HEK293 (cell line): ENCODE results near the gene BPIFA1.

Source experiments
- CTCF ChIA-PET: fragments of 350-600 bp; formaldehyde crosslinking; extraction: SDS; loops from one replicate; lab custom pipeline; 2021; ENCODE audit warnings: antibody characterized with exemption; lab: Yijun Ruan, JAX
- POLR2A ChIA-PET: fragments of 300-600 bp; formaldehyde crosslinking; extraction: SDS; loops from one replicate; lab custom pipeline; 2020; ENCODE audit warnings: antibody characterized with exemption, inconsistent platforms; lab: Yijun Ruan, JAX
- H3K27ac ChIP-seq: fragments of 200-500 bp; sonication (Bioruptor generic); 2 replicates; pipeline ENCODE4 v1.5.1; 2014; ENCODE audit warnings: low read depth, low read length, control low read depth, inconsistent platforms; ENCODE audit errors: extremely low read depth
- H3K36me3 ChIP-seq, 2 experiments: fragments of 200-500 bp in 1 of 2; sonication (Bioruptor generic) in 1 of 2; 1 replicate in 1 of 2; 2 replicates in 1 of 2; pipeline ENCODE4 v1.5.1; 2014 to 2017; ENCODE audit warnings: inconsistent platforms in 2 of 2, low read length in 2 of 2; ENCODE audit not compliant: control insufficient read depth in 2 of 2, insufficient read depth in 1 of 2
- H3K4me1 ChIP-seq: fragments of 200-500 bp; sonication (Bioruptor generic); 2 replicates; pipeline ENCODE4 v1.5.1; 2014; ENCODE audit warnings: mild to moderate bottlenecking, low read length, inconsistent platforms; ENCODE audit not compliant: control insufficient read depth, insufficient read depth
- H3K4me3 ChIP-seq: 2 replicates; pipeline ENCODE4 v1.5.1; 2011; ENCODE audit warnings: low read depth, mild to moderate bottlenecking, control low read depth, low read length, moderate library complexity
- H3K9me3 ChIP-seq: fragments of 200-500 bp; sonication (Bioruptor generic); 2 replicates; pipeline ENCODE4 v1.5.1; 2014; ENCODE audit warnings: low read depth, low read length, inconsistent platforms; ENCODE audit not compliant: control insufficient read depth, insufficient read depth
- GLIS2 ChIP-seq: fragments of 450-650 bp; formaldehyde crosslinking; IDR thresholded peaks from 2 replicates; pipeline ENCODE4 v1.5.1; 2016; ENCODE audit warnings: missing biosample characterization, missing genetic modification characterization
- KLF9 ChIP-seq: fragments of 450-650 bp; formaldehyde crosslinking; IDR thresholded peaks from 2 replicates; pipeline ENCODE4 v1.5.1; 2016; ENCODE audit warnings: missing biosample characterization, missing genetic modification characterization, low read depth
- SCRT2 ChIP-seq: fragments of 450-650 bp; formaldehyde crosslinking; IDR thresholded peaks from 2 replicates; pipeline ENCODE4 v1.5.1; 2016; ENCODE audit warnings: missing biosample characterization, missing genetic modification characterization
- ZBTB20 ChIP-seq: fragments of 450-650 bp; formaldehyde crosslinking; IDR thresholded peaks from 2 replicates; pipeline ENCODE4 v1.5.1; 2016; ENCODE audit warnings: missing biosample characterization, missing genetic modification characterization
- ZEB2 ChIP-seq: fragments of 450-650 bp; formaldehyde crosslinking; IDR thresholded peaks from 2 replicates; pipeline ENCODE4 v1.5.1; 2016; ENCODE audit warnings: missing biosample characterization, missing genetic modification characterization
- ZNF133 ChIP-seq: fragments of 450-650 bp; formaldehyde crosslinking; IDR thresholded peaks from 2 replicates; pipeline ENCODE4 v1.5.1; 2016; ENCODE audit warnings: missing biosample characterization, missing genetic modification characterization
- ZNF19 ChIP-seq: fragments of 450-650 bp; formaldehyde crosslinking; IDR thresholded peaks from 2 replicates; pipeline ENCODE4; 2016; ENCODE audit warnings: missing biosample characterization, missing genetic modification characterization, low read depth
- ZNF239 ChIP-seq: fragments of 450-650 bp; formaldehyde crosslinking; IDR thresholded peaks from 2 replicates; pipeline ENCODE4 v1.5.1; 2016; ENCODE audit warnings: missing biosample characterization, missing genetic modification characterization
- ZNF335 ChIP-seq: fragments of 450-650 bp; formaldehyde crosslinking; conservative IDR thresholded peaks from 2 replicates; pipeline ENCODE4 v1.5.1; 2016; ENCODE audit warnings: missing biosample characterization, missing genetic modification characterization
- ZNF501 ChIP-seq: fragments of 450-650 bp; formaldehyde crosslinking; IDR thresholded peaks from 2 replicates; pipeline ENCODE4 v1.5.1; 2016; ENCODE audit warnings: missing biosample characterization, missing genetic modification characterization
- ZNF558 ChIP-seq: fragments of 450-650 bp; formaldehyde crosslinking; IDR thresholded peaks from 2 replicates; pipeline ENCODE4 v1.5.1; 2016; ENCODE audit warnings: missing biosample characterization, missing genetic modification characterization
- ZNF677 ChIP-seq: fragments of 450-650 bp; IDR thresholded peaks from 2 replicates; pipeline ENCODE4 v1.5.0; 2018; ENCODE audit warnings: missing biosample characterization, mild to moderate bottlenecking, missing genetic modification characterization, moderate library complexity
- ZNF768 ChIP-seq: fragments of 450-650 bp; formaldehyde crosslinking; IDR thresholded peaks from 2 replicates; pipeline ENCODE4 v1.5.1; 2018; ENCODE audit warnings: missing biosample characterization, mild to moderate bottlenecking, missing genetic modification characterization
- TF ChIP-seq, protein P1 (sequence below): fragments of 450-650 bp; formaldehyde crosslinking; IDR thresholded peaks from 2 replicates; pipeline ENCODE4 v1.5.1; 2016; ENCODE audit warnings: missing biosample characterization, missing genetic modification characterization
- TF ChIP-seq, protein P2 (sequence below): fragments of 450-650 bp; formaldehyde crosslinking; IDR thresholded peaks from 2 replicates; pipeline ENCODE4 v1.5.1; 2016; ENCODE audit warnings: missing biosample characterization, missing genetic modification characterization
- TF ChIP-seq, protein P3 (sequence below): fragments of 450-650 bp; formaldehyde crosslinking; IDR thresholded peaks from 2 replicates; pipeline ENCODE4 v1.5.1; 2016; ENCODE audit warnings: missing biosample characterization, missing genetic modification characterization, borderline replicate concordance
- TF ChIP-seq, protein P4 (sequence below): fragments of 450-650 bp; formaldehyde crosslinking; IDR thresholded peaks from 2 replicates; pipeline ENCODE4 v1.5.1; 2016; ENCODE audit warnings: missing biosample characterization, missing genetic modification characterization

BPIFA1 gene

DNA sequence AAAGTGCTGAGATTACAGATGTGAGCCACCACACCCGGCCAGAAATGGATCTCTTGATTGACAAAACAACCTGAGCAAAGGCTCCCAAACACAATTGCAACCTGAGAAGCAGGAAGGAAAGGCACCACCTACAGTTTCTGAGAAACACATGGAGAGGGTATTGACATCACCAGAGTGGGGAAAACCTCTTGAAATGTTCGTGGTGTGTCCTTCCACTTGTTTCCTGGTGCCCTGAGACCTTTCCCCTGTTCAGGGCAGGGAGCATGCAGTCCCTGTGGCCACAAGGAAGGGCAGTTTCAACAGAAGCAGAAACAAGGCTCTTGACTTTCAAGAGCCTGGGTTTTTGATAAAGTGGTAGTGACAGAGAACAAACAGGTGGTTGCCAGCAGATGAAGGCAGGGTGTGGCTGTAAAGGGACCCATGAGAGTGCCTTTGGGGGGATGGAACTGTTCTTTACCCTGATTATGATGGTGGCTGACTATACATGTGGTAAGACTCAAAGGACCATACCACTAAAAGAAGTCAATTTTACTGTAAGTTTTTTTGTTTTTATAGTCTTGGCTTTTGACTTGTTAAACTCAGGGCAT lies 3.2 kb upstream of the BPIFA1 start:
- TF ChIP-seq, protein P1, sequence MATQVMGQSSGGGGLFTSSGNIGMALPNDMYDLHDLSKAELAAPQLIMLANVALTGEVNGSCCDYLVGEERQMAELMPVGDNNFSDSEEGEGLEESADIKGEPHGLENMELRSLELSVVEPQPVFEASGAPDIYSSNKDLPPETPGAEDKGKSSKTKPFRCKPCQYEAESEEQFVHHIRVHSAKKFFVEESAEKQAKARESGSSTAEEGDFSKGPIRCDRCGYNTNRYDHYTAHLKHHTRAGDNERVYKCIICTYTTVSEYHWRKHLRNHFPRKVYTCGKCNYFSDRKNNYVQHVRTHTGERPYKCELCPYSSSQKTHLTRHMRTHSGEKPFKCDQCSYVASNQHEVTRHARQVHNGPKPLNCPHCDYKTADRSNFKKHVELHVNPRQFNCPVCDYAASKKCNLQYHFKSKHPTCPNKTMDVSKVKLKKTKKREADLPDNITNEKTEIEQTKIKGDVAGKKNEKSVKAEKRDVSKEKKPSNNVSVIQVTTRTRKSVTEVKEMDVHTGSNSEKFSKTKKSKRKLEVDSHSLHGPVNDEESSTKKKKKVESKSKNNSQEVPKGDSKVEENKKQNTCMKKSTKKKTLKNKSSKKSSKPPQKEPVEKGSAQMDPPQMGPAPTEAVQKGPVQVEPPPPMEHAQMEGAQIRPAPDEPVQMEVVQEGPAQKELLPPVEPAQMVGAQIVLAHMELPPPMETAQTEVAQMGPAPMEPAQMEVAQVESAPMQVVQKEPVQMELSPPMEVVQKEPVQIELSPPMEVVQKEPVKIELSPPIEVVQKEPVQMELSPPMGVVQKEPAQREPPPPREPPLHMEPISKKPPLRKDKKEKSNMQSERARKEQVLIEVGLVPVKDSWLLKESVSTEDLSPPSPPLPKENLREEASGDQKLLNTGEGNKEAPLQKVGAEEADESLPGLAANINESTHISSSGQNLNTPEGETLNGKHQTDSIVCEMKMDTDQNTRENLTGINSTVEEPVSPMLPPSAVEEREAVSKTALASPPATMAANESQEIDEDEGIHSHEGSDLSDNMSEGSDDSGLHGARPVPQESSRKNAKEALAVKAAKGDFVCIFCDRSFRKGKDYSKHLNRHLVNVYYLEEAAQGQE (tag by site-specific recombination): no peak
- TF ChIP-seq ZBTB20 (tag by site-specific recombination): no peak
- no peak for TF ChIP-seq ZNF133 (tag by site-specific recombination)
- TF ChIP-seq SCRT2: peak; percentile 70
- TF ChIP-seq GLIS2 (tag by site-specific recombination): no peak
- POLR2A ChIA-PET: no interaction called here
- Histone ChIP-seq H3K4me3 (no peak overlapping the region), H3K4me1 (no peaks in the 10 kb centered on the region), H3K36me3 (no peaks in the 10 kb centered on the region), H3K27ac (no peak overlapping the region), H3K9me3 (no peaks in the 10 kb centered on the region)
- CTCF ChIA-PET: interaction anchor here (0.6 kb wide), 1 partner anchor 145 kb away, joined by 4 read pairs; no protein-coding TSS in a partner anchor

DNA sequence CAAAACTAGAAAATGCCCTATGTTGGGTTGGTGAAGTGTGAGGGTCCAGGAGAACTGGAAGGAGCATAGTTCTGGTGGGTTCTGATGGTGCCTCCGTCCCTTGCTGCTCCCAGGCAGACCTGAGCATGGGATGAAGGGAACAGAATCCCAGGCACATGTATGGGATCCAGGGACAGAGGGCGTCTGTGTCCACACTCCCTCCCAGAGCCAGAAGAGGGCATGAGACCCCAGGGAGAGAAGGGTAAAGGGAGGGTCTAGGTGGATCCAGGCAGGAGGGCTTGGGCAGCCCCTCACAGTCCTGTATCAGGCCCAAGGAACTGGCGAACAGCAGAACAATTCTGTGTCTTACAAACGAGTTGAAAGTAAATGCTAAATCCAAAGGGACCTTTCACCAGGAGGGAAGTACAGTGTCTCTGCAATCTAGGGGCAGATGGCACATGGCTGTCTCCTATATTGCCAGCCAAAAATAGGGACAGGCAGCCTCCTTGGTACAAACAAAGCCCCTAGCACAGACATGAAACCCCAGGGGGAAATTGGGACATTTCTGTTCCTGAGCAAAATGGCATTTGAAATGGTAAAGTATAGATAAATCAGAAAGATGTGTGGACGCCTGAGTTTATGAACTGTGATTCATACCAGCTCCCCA lies 2.5 kb upstream of the BPIFA1 start:
- ChIA-PET POLR2A (no interaction called here), CTCF (interaction anchor here (0.6 kb wide), 1 partner anchor 58 kb away, joined by 3 read pairs; no protein-coding TSS in a partner anchor)
- Histone ChIP-seq H3K27ac (no peak overlapping the region), H3K36me3 (no peaks in the 10 kb centered on the region), H3K4me3 (no peak overlapping the region), H3K9me3 (no peaks in the 10 kb centered on the region), H3K4me1 (no peaks in the 10 kb centered on the region)
- TF ChIP-seq, protein P2, sequence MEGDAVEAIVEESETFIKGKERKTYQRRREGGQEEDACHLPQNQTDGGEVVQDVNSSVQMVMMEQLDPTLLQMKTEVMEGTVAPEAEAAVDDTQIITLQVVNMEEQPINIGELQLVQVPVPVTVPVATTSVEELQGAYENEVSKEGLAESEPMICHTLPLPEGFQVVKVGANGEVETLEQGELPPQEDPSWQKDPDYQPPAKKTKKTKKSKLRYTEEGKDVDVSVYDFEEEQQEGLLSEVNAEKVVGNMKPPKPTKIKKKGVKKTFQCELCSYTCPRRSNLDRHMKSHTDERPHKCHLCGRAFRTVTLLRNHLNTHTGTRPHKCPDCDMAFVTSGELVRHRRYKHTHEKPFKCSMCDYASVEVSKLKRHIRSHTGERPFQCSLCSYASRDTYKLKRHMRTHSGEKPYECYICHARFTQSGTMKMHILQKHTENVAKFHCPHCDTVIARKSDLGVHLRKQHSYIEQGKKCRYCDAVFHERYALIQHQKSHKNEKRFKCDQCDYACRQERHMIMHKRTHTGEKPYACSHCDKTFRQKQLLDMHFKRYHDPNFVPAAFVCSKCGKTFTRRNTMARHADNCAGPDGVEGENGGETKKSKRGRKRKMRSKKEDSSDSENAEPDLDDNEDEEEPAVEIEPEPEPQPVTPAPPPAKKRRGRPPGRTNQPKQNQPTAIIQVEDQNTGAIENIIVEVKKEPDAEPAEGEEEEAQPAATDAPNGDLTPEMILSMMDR (tag by site-specific recombination): peak; percentile 53
- TF ChIP-seq, protein P3, sequence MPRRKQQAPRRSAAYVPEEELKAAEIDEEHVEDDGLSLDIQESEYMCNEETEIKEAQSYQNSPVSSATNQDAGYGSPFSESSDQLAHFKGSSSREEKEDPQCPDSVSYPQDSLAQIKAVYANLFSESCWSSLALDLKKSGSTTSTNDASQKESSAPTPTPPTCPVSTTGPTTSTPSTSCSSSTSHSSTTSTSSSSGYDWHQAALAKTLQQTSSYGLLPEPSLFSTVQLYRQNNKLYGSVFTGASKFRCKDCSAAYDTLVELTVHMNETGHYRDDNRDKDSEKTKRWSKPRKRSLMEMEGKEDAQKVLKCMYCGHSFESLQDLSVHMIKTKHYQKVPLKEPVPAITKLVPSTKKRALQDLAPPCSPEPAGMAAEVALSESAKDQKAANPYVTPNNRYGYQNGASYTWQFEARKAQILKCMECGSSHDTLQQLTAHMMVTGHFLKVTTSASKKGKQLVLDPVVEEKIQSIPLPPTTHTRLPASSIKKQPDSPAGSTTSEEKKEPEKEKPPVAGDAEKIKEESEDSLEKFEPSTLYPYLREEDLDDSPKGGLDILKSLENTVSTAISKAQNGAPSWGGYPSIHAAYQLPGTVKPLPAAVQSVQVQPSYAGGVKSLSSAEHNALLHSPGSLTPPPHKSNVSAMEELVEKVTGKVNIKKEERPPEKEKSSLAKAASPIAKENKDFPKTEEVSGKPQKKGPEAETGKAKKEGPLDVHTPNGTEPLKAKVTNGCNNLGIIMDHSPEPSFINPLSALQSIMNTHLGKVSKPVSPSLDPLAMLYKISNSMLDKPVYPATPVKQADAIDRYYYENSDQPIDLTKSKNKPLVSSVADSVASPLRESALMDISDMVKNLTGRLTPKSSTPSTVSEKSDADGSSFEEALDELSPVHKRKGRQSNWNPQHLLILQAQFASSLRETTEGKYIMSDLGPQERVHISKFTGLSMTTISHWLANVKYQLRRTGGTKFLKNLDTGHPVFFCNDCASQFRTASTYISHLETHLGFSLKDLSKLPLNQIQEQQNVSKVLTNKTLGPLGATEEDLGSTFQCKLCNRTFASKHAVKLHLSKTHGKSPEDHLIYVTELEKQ (tag by site-specific recombination): no peak
- TF ChIP-seq ZNF239 (no peak), ZNF768 (tag by site-specific recombination) (no peak), ZNF335 (tag by site-specific recombination) (peak; percentile 56)

DNA sequence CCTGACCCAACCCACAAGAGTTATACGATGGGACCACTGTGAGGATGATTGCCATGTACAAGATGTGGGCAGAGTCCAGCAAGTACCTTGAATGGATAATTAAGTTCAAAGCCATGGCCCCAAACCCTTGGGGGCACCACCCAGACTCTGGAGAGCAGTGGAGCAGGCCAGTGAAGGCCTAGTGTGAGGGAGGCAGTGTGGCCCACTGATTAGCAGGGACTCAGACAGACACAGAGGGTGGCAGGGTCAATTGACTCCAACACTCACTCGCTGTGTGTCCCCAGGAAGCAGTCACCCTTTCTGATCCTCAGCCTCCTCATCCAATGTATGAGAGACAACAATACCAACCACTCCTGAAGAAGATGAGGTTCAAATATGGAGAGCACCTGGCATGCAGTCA lies 1.7 kb upstream of the BPIFA1 start:
- no peak overlapping the region for H3K4me3 ChIP-seq
- no peaks in the 10 kb centered on the region for H3K9me3 ChIP-seq
- no peaks in the 10 kb centered on the region for H3K4me1 ChIP-seq
- CTCF ChIA-PET: interaction anchor here (0.6 kb wide), 1 partner anchor 57 kb away, joined by 3 read pairs; no protein-coding TSS in a partner anchor
- TF ChIP-seq ZNF501 (no peak), ZEB2 (no peak), KLF9 (tag by site-specific recombination) (no peak), ZNF677 (tag by site-specific recombination) (no peak), ZNF19 (tag by site-specific recombination) (no peak), ZNF558 (tag by site-specific recombination) (no peak)
- TF ChIP-seq, protein P4, sequence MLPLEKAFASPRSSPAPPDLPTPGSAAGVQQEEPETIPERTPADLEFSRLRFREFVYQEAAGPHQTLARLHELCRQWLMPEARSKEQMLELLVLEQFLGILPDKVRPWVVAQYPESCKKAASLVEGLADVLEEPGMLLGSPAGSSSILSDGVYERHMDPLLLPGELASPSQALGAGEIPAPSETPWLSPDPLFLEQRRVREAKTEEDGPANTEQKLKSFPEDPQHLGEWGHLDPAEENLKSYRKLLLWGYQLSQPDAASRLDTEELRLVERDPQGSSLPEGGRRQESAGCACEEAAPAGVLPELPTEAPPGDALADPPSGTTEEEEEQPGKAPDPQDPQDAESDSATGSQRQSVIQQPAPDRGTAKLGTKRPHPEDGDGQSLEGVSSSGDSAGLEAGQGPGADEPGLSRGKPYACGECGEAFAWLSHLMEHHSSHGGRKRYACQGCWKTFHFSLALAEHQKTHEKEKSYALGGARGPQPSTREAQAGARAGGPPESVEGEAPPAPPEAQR (tag by site-specific recombination): no peak
- POLR2A ChIA-PET: no interaction called here
- H3K27ac ChIP-seq: no peak overlapping the region
- H3K36me3 ChIP-seq: no peaks in the 10 kb centered on the region
